Measurements from ENCODE around the gene ATP6V1B1. TPM values are rescaled to one million over a fixed set of nuclear protein-coding genes. Genes with fewer than 3 reads are reported as not detected.

The ATP6V1B1 gene
- not detected in 2 replicates for total RNA-seq

DNA sequence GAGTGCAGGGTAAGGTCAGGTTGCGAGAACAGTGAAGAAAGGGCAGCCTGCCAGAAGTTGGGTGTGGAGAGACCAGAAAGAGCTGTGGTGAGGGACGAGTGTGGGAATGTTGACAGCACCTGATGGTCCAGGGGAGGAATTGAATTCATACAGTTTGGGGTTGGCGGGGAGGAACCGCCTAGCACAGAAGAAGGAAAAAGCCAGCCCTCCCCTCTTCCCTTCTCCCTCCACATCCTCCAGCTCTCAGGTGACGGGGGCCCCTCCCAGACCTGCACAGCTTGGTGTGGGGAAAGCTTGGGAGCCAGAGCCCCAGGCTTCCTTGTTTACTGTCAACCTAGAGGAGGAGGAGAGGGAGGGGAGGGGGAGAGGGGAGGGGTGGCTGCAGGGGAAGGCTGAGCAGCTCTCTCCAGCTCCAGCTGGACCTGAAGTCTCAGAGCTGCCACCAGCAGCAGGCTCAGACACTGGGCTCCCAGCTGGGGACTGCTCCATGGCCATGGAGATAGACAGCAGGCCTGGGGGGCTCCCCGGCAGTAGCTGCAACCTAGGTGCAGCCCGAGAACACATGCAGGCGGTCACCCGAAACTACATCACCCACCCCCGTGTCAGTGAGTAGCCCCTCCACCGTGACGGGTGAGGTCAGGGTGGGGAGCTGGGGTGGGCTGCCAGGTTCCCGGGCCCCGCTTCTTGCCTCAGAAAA is at the start of gene ATP6V1B1:
Gene ATP6V1B1, plus strand, starts transcription at position 433 of the 697 bp plus-strand sequence. Its CDS starts 55 bp downstream, at position 488.
- intact Hi-C loops (cut with micrococcal nuclease), result no loop called here

GRCh38 chr2:70886541-70886987 is 49.1 kb upstream of the ATP6V1B1 start:
- intact Hi-C loops (cut with micrococcal nuclease), result no loop called here

- intact Hi-C loops (cut with micrococcal nuclease), result no loop called here
These were observed 48.5 kb upstream of the ATP6V1B1 start for GRCh38 chr2:70887208-70887549.

DNA sequence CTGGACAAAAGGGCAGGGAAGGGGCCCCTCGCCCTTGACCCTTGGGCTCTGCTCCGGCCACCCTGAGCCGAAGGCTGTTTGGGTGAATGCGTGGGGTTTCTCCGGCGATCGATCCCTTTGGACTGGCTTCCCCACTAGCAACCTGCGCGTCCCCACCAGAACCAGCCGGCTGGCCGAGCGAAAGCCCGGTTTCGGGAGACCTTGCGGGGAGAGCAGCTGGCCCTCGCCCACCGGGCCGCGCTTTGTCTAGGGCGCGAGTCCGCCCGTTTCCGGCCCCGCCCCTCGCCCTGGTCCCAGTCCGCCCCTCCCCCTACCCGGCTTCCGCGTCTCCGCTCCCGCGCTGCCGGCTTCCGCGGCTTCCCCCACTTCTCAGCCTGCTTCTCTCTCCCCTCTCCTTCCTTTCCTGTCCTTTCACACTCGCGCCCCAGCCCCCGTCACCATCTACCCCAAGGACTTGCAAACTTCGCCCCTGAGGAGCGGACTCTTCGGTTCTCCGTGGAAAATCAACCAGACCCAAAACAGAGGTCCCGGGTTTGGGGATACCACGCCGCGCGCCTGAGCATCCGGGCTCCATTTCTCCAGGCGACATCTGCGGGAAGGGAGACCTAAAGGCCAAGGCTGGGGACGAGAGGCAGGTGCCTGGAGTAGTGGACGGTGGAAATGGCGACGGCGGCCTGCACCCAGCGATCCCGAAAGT is 48.0 kb upstream of the ATP6V1B1 start:
- intact Hi-C loops (cut with micrococcal nuclease), result loop anchor here (2.0 kb wide), 1 partner anchor 15 kb away; no protein-coding TSS in a partner anchor

DNA sequence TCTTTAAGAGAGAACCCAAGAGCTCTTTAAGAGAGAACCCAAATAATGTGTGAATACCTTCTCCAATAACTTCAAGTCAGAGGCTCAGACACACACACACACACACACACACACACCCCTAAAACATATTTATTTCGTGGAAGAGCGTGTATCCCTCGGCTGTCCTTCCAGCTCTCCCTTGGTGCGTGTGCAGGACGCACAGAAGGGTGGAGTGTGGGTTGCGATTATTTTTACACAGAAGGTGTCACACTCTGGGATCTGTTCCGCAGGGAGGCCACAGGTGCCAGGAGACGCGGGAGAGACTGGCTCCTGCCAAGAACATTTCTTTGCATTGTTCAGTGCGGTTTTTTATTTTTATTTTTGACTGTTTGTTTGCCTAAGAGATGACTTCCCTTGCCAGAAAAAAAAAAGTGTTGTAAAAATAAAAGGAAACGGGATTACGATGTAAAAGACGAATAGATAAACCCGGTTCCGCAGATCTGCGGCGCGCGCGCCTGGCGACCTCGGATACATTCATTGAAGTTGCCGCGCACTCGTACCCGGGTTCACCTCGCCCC is 47.3 kb upstream of the ATP6V1B1 start:
- intact Hi-C loops (cut with micrococcal nuclease), result loop anchor here (2.0 kb wide), 1 partner anchor 14 kb away; no protein-coding TSS in a partner anchor

DNA sequence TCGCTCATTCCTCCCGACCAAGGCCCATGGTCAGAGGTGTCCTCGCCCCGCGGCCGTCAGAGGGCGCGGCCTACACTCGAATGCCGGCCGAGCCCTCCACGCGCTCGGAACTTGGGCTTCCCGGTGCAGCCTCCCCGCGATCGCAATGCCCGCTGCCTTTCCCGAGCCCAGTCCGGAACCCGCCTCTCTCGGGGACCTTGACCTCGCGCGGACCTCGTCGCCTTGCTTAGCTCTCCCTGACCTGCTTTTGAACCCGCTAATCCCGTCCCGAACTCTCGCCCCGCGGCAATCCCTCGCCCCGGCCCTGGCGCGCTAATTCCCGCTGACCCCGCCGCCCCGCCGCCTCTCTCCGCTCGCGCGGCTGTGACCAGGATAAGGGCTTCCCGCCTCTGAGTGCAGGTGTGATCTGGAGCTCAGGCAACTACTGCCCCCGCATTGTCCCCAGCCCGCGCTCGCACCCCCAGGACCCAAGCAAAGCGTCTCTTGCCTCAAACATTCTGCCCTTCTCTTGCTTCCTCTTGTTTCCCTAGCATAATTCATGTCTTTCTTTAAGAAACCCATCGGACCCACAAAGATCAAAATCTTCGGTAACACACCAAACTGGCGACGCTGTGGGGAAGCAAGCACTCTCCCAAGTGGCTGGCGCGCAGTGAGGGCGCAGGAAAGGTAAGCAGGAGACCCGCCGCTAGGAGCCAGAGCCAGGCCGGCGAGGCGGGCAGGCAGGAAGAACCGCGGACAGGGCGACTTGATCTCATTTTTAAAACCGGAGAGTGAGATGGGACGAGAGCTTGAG is 46.6 kb upstream of the ATP6V1B1 start:
- intact Hi-C loops (cut with micrococcal nuclease), result loop anchor here (2.0 kb wide), 1 partner anchor 14 kb away; no protein-coding TSS in a partner anchor

DNA sequence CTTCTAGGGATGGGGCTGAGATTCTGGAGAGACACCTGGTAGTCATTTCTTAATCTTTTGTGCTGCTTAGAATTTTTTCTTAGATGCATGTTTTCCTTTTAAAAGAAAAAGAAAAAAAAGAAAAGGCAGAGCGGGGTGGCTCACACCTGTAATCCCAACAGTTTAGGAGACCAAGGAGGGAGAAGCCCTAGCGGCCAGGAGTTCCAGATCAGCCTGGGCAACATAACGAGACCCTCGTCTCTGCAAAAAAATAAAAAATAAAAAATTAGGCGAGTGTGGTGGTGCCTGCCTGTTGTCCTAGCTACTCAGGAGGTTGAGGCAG is 46.0 kb upstream of the ATP6V1B1 start:
- intact Hi-C loops (cut with micrococcal nuclease), result loop anchor here (2.0 to 10.0 kb wide), 2 partner anchors 13 to 1255 kb away; partner anchors contain the start of gene CYP26B1

DNA sequence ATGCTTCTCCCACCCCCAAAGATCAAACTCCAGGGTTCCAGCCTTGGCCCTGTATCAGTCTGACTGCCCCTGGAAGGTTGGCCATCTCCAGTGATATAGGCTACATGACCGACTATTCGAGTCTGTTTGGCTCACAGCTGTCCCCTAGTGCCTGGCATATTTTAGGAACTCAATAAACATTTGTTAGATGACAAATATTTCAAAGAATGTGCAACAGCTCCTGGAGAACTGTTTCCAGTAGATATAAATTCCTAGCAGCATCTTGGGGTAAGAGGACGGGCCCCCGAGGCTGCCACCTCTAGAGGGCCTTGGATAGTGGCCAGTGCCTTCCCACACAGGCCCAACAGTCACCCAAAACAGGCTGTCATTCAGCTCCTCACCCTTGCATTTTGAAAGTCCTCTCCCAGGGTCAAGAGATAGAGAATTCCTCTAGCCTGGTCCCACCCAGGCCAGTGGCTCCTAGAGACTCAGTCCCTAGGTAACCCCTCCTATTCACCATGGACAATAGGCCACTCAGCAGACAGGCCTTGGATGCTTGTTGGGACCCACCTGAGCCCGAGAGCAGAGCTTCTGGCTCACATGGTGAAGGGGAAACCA is 45.1 kb upstream of the ATP6V1B1 start:
- intact Hi-C loops (cut with micrococcal nuclease), result loop anchor here (10.0 kb wide), 1 partner anchor 1254 kb away; the partner anchor contains the start of gene CYP26B1

GRCh38 chr2:70891572-70892357 is 43.9 kb upstream of the ATP6V1B1 start:
- intact Hi-C loops (cut with micrococcal nuclease), result loop anchor here (10.0 kb wide), 1 partner anchor 1253 kb away; the partner anchor contains the start of gene CYP26B1

DNA sequence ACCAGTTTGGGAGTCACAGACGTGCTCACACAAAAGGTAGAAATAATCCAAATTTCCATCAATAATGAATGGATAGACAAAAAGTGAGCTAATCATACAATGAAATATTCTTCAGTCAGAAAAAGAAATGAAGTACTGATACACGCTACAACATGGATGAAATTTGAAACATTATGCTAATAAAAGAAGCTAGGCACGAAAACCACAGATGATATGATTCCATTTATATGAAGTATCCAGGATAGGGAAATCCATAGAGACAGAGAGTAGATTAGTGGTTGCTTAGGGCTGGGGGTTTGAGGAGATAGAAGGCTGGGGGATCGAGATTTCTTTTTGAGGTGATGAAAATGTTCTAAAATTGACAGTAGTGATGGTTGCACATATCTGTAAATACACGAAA is 43.0 kb upstream of the ATP6V1B1 start:
- intact Hi-C loops (cut with micrococcal nuclease), result loop anchor here (10.0 kb wide), 1 partner anchor 1252 kb away; the partner anchor contains the start of gene CYP26B1

GRCh38 chr2:70893186-70893585 is 42.5 kb upstream of the ATP6V1B1 start:
- intact Hi-C loops (cut with micrococcal nuclease), result loop anchor here (10.0 kb wide), 1 partner anchor 1252 kb away; the partner anchor contains the start of gene CYP26B1

GRCh38 chr2:70894765-70895164 is 40.9 kb upstream of the ATP6V1B1 start:
- intact Hi-C loops (cut with micrococcal nuclease), result loop anchor here (10.0 kb wide), 1 partner anchor 1250 kb away; the partner anchor contains the start of gene CYP26B1

GRCh38 chr2:70895249-70895648 is 40.5 kb upstream of the ATP6V1B1 start:
- intact Hi-C loops (cut with micrococcal nuclease), result loop anchor here (10.0 kb wide), 1 partner anchor 1250 kb away; the partner anchor contains the start of gene CYP26B1

DNA sequence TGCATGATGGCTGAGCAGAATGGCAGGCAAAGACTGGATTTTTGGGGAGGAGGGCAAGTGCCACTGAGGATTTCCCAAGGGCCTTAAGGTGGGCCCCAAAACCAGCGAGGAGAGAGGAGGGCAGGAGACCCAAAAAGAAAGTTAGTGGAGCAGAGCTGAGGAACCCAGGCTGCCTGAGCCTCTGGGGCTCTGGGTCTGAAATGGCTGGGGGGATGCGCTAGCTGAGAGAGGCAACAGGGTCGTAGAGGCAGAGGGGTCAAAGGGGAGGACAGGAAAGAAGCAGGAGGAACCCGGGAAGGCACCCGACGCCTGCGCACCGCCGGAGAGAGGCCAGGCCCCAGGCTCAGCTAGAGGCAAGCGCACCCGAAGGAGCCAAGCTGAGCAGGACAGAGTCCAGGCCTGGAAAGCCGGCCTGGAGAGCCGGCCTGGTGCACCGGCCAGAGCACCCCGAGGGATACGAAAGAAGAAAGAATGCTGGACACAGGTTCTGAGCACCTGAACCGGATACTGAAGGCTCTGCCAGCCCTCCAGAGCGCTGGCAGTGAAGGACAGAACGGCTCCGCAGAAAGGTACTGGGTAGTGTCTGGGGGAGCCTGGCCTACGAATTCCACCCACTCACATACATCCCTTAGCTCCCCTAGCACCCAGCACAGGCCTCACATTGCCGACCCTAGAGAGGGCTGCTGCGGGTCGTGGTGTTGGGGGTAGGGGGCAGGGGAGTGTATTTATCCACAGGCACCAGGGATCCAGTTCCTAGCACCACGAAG is 39.5 kb upstream of the ATP6V1B1 start:
- intact Hi-C loops (cut with micrococcal nuclease), result loop anchor here (10.0 kb wide), 1 partner anchor 1249 kb away; the partner anchor contains the start of gene CYP26B1

DNA sequence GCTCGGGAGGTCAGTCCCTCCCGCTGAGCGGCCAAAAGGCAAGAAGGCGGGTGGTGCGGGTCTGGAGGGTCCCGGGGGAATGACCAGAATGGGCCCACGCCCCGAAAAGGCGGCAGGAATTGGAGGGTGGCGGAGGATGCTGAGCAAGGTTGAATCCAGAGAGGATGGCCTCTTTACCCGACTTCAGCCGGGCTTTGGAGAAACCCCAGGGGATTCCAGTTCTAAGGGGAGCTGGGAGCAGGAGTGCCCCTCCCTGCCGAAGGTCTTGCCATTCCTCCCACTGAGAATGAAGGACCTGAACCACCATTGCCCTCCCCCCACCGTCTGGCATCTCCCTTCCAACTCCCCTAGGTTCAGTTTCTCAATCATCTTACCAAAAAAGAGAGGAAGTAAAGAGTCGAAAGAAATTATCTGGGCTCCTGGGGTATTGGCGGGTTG is 38.9 kb upstream of the ATP6V1B1 start:
- intact Hi-C loops (cut with micrococcal nuclease), result loop anchor here (10.0 kb wide), 1 partner anchor 1248 kb away; the partner anchor contains the start of gene CYP26B1

DNA sequence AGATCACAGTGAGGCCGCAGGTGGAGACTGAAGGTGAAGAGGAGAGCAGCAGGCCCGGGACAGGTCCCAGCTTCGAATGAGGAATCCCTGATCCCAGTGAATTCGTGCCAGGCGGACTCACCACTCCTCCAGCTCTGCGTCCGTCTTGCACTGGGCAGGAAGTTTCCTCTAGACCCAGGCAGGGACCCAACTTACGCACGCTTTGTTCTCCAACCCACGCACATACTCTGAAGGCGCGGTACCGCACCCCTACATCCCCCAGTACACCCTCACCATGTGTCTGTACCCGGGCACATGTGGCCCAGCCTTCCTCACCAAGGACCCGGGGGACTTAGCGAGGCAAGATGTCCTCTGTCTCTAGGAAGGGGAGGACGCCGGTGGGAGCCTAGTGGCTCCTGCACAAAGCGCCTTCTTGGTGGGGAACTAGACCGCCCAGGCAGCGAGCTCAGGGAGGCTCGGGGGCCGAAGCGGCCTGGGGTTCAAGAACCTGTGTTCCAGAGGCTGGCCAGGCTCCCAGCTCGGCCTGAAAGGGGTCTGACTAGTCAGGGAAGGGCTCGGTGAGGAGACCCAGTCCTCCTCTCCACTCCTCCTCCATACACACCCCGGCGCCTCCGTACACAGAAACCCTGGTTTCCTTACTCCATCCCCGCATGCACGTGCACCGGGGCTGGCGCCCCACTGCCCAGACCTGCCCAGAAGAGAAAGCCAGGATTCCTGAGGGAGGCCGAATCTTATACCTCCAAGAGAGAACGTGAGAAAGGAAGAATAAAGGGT is 38.3 kb upstream of the ATP6V1B1 start:
- intact Hi-C loops (cut with micrococcal nuclease), result loop anchor here (10.0 kb wide), 1 partner anchor 1247 kb away; the partner anchor contains the start of gene CYP26B1

DNA sequence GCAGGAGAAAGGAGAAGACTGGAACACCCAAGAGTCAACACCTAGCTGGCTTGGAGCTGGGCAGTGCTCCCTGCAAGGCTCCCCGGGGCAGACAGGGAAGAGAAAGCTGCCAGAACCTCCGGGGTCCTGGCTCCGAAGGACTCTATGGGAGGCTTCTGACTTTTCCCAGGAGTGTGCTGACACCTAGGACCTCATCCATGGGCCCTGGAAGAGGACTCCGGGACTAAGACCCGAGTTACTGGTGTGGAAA is 37.8 kb upstream of the ATP6V1B1 start:
- intact Hi-C loops (cut with micrococcal nuclease), result loop anchor here (10.0 kb wide), 1 partner anchor 1247 kb away; the partner anchor contains the start of gene CYP26B1
